HFF-Myc (cell line): ENCODE measurements around the gene PLPP4.

ENCODE experiments used
- DNase-seq: peaks from one replicate; pipeline ENCODE4 v3.0.0-alpha.2; 2011; ENCODE audit warnings: low read depth; ENCODE audit errors: extremely low read depth
- H3K4me3 ChIP-seq: replicated peaks from 2 replicates; pipeline ENCODE4 v1.5.1; 2011; ENCODE audit warnings: low read depth, mild to moderate bottlenecking, control low read depth, low read length
- CTCF ChIP-seq: IDR thresholded peaks from 2 replicates; pipeline ENCODE4 v1.5.1; 2012; ENCODE audit warnings: mild to moderate bottlenecking, low read depth, low read length, control low read depth; ENCODE audit errors: missing control alignments

PLPP4 gene

GRCh38 chr10:120517881-120518484, 61.0 kb downstream of the PLPP4 start:
- DNase-seq: no peak
- H3K4me3 ChIP-seq: no peak overlapping the region
- no peak for TF ChIP-seq CTCF

GRCh38 chr10:120521880-120522279, 64.9 kb downstream of the PLPP4 start:
- no peak for TF ChIP-seq CTCF

GRCh38 chr10:120527691-120528090, 70.7 kb downstream of the PLPP4 start:
- H3K4me3 ChIP-seq: no peak overlapping the region

More at GRCh38 chr10:120521880-120522279, 64.9 kb downstream of the PLPP4 start:
- no peak for DNase-seq
- no peak overlapping the region for H3K4me3 ChIP-seq

GRCh38 chr10:120530699-120531098, 73.7 kb downstream of the PLPP4 start:
- no peak overlapping the region for H3K4me3 ChIP-seq
- TF ChIP-seq CTCF: no peak
- no peak for DNase-seq

More at GRCh38 chr10:120527691-120528090, 70.7 kb downstream of the PLPP4 start:
- no peak for TF ChIP-seq CTCF
- DNase-seq: no peak

- no peak for TF ChIP-seq CTCF
- DNase-seq: no peak
- no peak overlapping the region for H3K4me3 ChIP-seq
Observed at GRCh38 chr10:120538091-120538490, 81.1 kb downstream of the PLPP4 start.

GRCh38 chr10:120539076-120539475, 82.0 kb downstream of the PLPP4 start:
- TF ChIP-seq CTCF: no peak
- no peak overlapping the region for H3K4me3 ChIP-seq
- no peak for DNase-seq

GRCh38 chr10:120540486-120540885, 83.5 kb downstream of the PLPP4 start:
- no peak overlapping the region for H3K4me3 ChIP-seq
- TF ChIP-seq CTCF: no peak
- no peak for DNase-seq
